IMR-90 (cell line): ENCODE measurements around the gene CNNM2. TPM values are rescaled to one million over a fixed set of nuclear protein-coding genes. Genes with fewer than 3 reads are reported as not detected.

ENCODE experiments used
- ATAC-seq: fragments of 200-7000 bp; cut with Tn5 transposase; 2 replicates; pipeline ENCODE4 v1.9.1; 2020; ENCODE audit warnings: low read depth, mild to moderate bottlenecking, moderate library complexity
- BruUV-seq: library from RNA; stranded (reverse); fragments of 400-500 nt; replicated peaks from 2 replicates; lab custom pipeline; 2021; lab: Mats Ljungman, UMichigan
- CTCF ChIA-PET: fragments of 300-600 bp; formaldehyde crosslinking; extraction: SDS; loops from one replicate; lab custom pipeline; 2021; ENCODE audit warnings: antibody characterized with exemption; lab: Yijun Ruan, JAX
- POLR2A ChIA-PET: fragments of 300-600 bp; sonication (Branson Sonifier 250); formaldehyde crosslinking; loops from one replicate; lab custom pipeline; 2022; ENCODE audit warnings: antibody characterized with exemption; ENCODE audit not compliant: unreplicated experiment; lab: Charles Lee
- DNase-seq: peaks from one replicate; pipeline ENCODE4 v3.0.0; 2013
- H2AFZ ChIP-seq: replicated peaks from 2 replicates; pipeline ENCODE3; 2013; ENCODE audit warnings: low read length, mild to moderate bottlenecking; ENCODE audit not compliant: poor library complexity
- H2AK5ac ChIP-seq: 2 replicates; pipeline ENCODE4 v1.6.1; 2013; ENCODE audit warnings: low read depth, low read length, inconsistent platforms
- H2AK9ac ChIP-seq: replicated peaks from 2 replicates; pipeline ENCODE3; 2013; ENCODE audit warnings: mild to moderate bottlenecking, low read depth, low read length, moderate library complexity; ENCODE audit not compliant: poor library complexity
- H2BK120ac ChIP-seq: 2 replicates; pipeline ENCODE4 v1.6.1; 2013; ENCODE audit warnings: low read depth, low read length, inconsistent platforms
- H2BK15ac ChIP-seq: 3 replicates; pipeline ENCODE4 v1.6.1; 2013; ENCODE audit warnings: low read depth, low read length, inconsistent platforms
- H2BK20ac ChIP-seq: 2 replicates; pipeline ENCODE4 v1.6.1; 2013; ENCODE audit warnings: low read depth, mild to moderate bottlenecking, inconsistent platforms, low read length, moderate library complexity
- H2BK5ac ChIP-seq: 2 replicates; pipeline ENCODE4 v1.6.1; 2013; ENCODE audit warnings: mild to moderate bottlenecking, low read depth, low read length, inconsistent platforms; ENCODE audit not compliant: poor library complexity, severe bottlenecking
- H3K14ac ChIP-seq: replicated peaks from 2 replicates; pipeline ENCODE4 v1.6.1; 2013; ENCODE audit warnings: low read depth, low read length, inconsistent platforms
- H3K18ac ChIP-seq: 2 replicates; pipeline ENCODE4 v1.6.1; 2013; ENCODE audit warnings: low read depth, low read length, control low read depth
- H3K23ac ChIP-seq: 2 replicates; pipeline ENCODE4 v1.6.1; 2013; ENCODE audit warnings: low read depth, low read length, inconsistent platforms
- H3K27ac ChIP-seq: 2 replicates; pipeline ENCODE4 v1.5.1; 2013; ENCODE audit warnings: mild to moderate bottlenecking, control low read depth, low read length; ENCODE audit not compliant: insufficient read depth
- H3K27me3 ChIP-seq: 2 replicates; pipeline ENCODE4 v1.6.1; 2013; ENCODE audit warnings: low read length; ENCODE audit not compliant: control insufficient read depth, insufficient read depth
- H3K36me3 ChIP-seq: 2 replicates; pipeline ENCODE4 v1.6.1; 2013; ENCODE audit warnings: low read length, mixed read lengths; ENCODE audit not compliant: control insufficient read depth, insufficient read depth
- H3K4ac ChIP-seq: 2 replicates; pipeline ENCODE4 v1.6.1; 2013; ENCODE audit warnings: low read depth, low read length, inconsistent platforms
- H3K4me1 ChIP-seq: 2 replicates; pipeline ENCODE4 v1.6.1; 2013; ENCODE audit warnings: low read length, mixed read lengths; ENCODE audit not compliant: control insufficient read depth, insufficient read depth
- H3K4me2 ChIP-seq: 2 replicates; pipeline ENCODE4 v1.6.1; 2013; ENCODE audit warnings: low read depth, mild to moderate bottlenecking, control low read depth, low read length, moderate library complexity
- H3K4me3 ChIP-seq: 2 replicates; pipeline ENCODE4 v1.5.1; 2013; ENCODE audit warnings: low read depth, mild to moderate bottlenecking, control low read depth, low read length, moderate library complexity; ENCODE audit not compliant: insufficient read depth
- H3K56ac ChIP-seq: 2 replicates; pipeline ENCODE4 v1.6.1; 2013; ENCODE audit warnings: low read length, inconsistent platforms; ENCODE audit not compliant: insufficient read depth; ENCODE audit errors: extremely low read depth
- H3K79me1 ChIP-seq, 2 experiments: 2 replicates each; pipeline ENCODE4 v1.6.1; 2013; ENCODE audit warnings: low read length in 2 of 2, inconsistent platforms in 1 of 2, low read depth in 1 of 2
- H3K9ac ChIP-seq: 2 replicates; pipeline ENCODE4 v1.6.1; 2013; ENCODE audit warnings: low read depth, low read length, control low read depth
- H3K9me1 ChIP-seq: 2 replicates; pipeline ENCODE4 v1.6.1; 2013; ENCODE audit warnings: low read length, inconsistent platforms; ENCODE audit not compliant: insufficient read depth
- H3K9me3 ChIP-seq: 2 replicates; pipeline ENCODE4 v1.6.1; 2013; ENCODE audit warnings: low read length; ENCODE audit not compliant: control insufficient read depth, insufficient read depth
- H4K20me1 ChIP-seq: 2 replicates; pipeline ENCODE4 v1.6.1; 2013; ENCODE audit warnings: low read length, inconsistent platforms; ENCODE audit not compliant: insufficient read depth
- H4K5ac ChIP-seq: 2 replicates; pipeline ENCODE4 v1.6.1; 2013; ENCODE audit warnings: mild to moderate bottlenecking, low read depth, low read length, control low read depth
- H4K8ac ChIP-seq, 2 experiments: 2 replicates each; pipeline ENCODE4 v1.6.1; 2013; ENCODE audit warnings: low read depth in 2 of 2, low read length in 2 of 2, control low read depth in 1 of 2, inconsistent platforms in 1 of 2
- H4K91ac ChIP-seq: 2 replicates; pipeline ENCODE4 v1.6.1; 2013; ENCODE audit warnings: low read depth, low read length, inconsistent platforms; ENCODE audit not compliant: insufficient read depth
- BHLHE40 ChIP-seq: fragments of 150-350 bp; IDR thresholded peaks from 2 replicates; pipeline ENCODE4 v1.6.1; 2016; ENCODE audit warnings: mild to moderate bottlenecking, low read depth, low read length
- POLR2A ChIP-seq: IDR thresholded peaks from 2 replicates; pipeline ENCODE4 v1.6.1; 2012; ENCODE audit warnings: mild to moderate bottlenecking, low read depth, low read length
- RFX5 ChIP-seq: IDR thresholded peaks from 2 replicates; pipeline ENCODE4 v1.8.0; 2012; ENCODE audit warnings: low read depth, mild to moderate bottlenecking, low read length, moderate library complexity
- WGBS, 2 experiments: methylation state at CpG; one replicate each; pipeline versions ENCODE4 v1.1.5 to v1.1.7; 2013; ENCODE audit warnings: missing lambda C conversion rate in 2 of 2; ENCODE audit not compliant: insufficient read length in 1 of 2; ENCODE audit errors: extremely low coverage in 2 of 2; 5-methylcytosine and 5-hydroxymethylcytosine counted together
- dilution Hi-C: fragments of 300-500 bp; cut with HindIII; formaldehyde crosslinking; loops from one replicate; pipeline ENCODE4 v1.14.3; 2018; ENCODE audit warnings: low sequenced_read_pairs; ENCODE audit not compliant: unreplicated experiment
- in situ Hi-C: fragments of 300-500 bp; cut with MboI; formaldehyde crosslinking; loops from 3 replicates; pipeline ENCODE4 v1.14.3; 2019; ENCODE audit warnings: low sequenced_read_pairs, inconsistent platforms, mixed read lengths
- intact Hi-C: fragments of 100-400 bp; cut with micrococcal nuclease; formaldehyde crosslinking; loops from 2 replicates; pipeline ENCODE4 v1.10.0; 2022
- polyA plus RNA-seq, 3 experiments: library from polyadenylated mRNA; depleted of rRNA; stranded (reverse); fragments of >200 nt; gene quantifications; 2 replicates each; pipeline ENCODE4 v1.2.3, GENCODE V29; 2012; ENCODE audit warnings: low replicate concordance in 1 of 3
- total RNA-seq: library from RNA; depleted of rRNA; stranded (reverse); fragments of >200 nt; gene quantifications from 2 replicates; pipeline ENCODE4 v1.2.3, GENCODE V29; 2012

The CNNM2 gene
- total and polyA plus RNA-seq, 2 of the 4 experiments (the other 2 are of a cell fraction) = 4.7 to 5.6 TPM

DNA sequence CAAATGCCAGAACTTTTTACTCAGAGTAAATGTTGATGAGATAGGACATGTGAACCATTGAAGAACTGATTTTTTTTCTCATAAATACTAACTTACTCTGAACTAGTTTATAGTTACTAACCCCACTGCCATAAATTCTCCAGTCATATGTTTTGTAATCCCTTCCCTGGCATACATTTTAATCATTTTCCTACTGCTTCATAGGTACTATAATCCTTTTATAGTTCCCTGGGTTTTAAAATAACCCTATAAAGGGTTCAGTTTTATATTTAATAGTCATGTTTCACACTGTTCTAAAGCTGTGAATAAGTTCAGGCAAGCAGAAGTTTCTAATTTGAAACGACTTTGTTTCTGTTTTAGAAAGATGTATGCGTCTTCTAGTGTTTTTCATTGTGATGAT, 28.9 kb downstream of the CNNM2 start:
- H4K91ac ChIP-seq = no peak overlapping the region
- H2AK9ac ChIP-seq = no peak overlapping the region
- POLR2A ChIA-PET = no interaction called here
- no peak overlapping the region for H2BK20ac ChIP-seq
- no peak overlapping the region for H3K14ac ChIP-seq
- H3K9me3 ChIP-seq = no peaks in the 10 kb centered on the region
- H2AFZ ChIP-seq = no peak overlapping the region
- no peak overlapping the region for H3K27ac ChIP-seq
- dilution Hi-C loops = no loop called here
- H3K56ac ChIP-seq = no peak overlapping the region
- CTCF ChIA-PET = no interaction called here
- no peak overlapping the region for H2BK5ac ChIP-seq
- peaks cover 9% of the 10 kb centered on the region; the same call in 1 of the 2 replicates for H3K9me1 ChIP-seq
- H3K18ac ChIP-seq = no peak overlapping the region
- TF ChIP-seq RFX5 (no peak), BHLHE40 (no peak), POLR2A (no peak)
- WGBS, 2 experiments = 100% methylated on average over 1 of the region's 2 CpGs; no CpG with 5 or more reads in 1 of the 2 experiments
- no peak overlapping the region for H3K23ac ChIP-seq
- no peak overlapping the region for H2BK120ac ChIP-seq
- peaks cover 5% of the 10 kb centered on the region for H3K4me1 ChIP-seq
- no TSS peak for BruUV-seq
- H4K20me1 ChIP-seq = peaks cover 12% of the 10 kb centered on the region
- in situ Hi-C loops = no loop called here
- H2BK15ac ChIP-seq = no peak overlapping the region
- intact Hi-C loops = no loop called here
- H3K9ac ChIP-seq = no peak overlapping the region
- H4K5ac ChIP-seq = no peak overlapping the region
- H3K27me3 ChIP-seq = no peaks in the 10 kb centered on the region
- no peaks in the 10 kb centered on the region for H3K36me3 ChIP-seq
- no peak for DNase-seq
- H3K79me1 ChIP-seq = peaks cover 10 to 50% of the 10 kb centered on the region in 2 experiments
- ATAC-seq = no peak
- H4K8ac ChIP-seq = no peak overlapping the region
- H3K4ac ChIP-seq = no peak overlapping the region
- no peak overlapping the region for H3K4me3 ChIP-seq
- H2AK5ac ChIP-seq = no peak overlapping the region
- no peak overlapping the region for H3K4me2 ChIP-seq
